ENCODE data around the gene CDCP1.

GRCh38 chr3:45125550-45126026 lies 20.6 kb downstream of the CDCP1 start:
- TF ChIP-seq CTCF (IDR thresholded peaks at IDR 0.05) (no peak), EZH2 (IDR thresholded peaks at IDR 0.05; ENCODE audit: borderline replicate concordance, insufficient read depth, low read depth, low read length, poor library complexity, severe bottlenecking) (no peak)
